DOHH2 (cell line): ENCODE data around the gene STX18.

ENCODE experiments used
- H3F3A ChIP-seq: fragments of 200-600 bp; sonication (generic), shearing (Covaris generic); 2 replicates; pipeline ENCODE4 v1.6.0; 2016; ENCODE audit warnings: antibody characterized with exemption, mild to moderate bottlenecking; ENCODE audit not compliant: control insufficient read depth, insufficient read depth
- H3K27ac ChIP-seq: fragments of 200-600 bp; sonication (generic); 2 replicates; pipeline ENCODE4 v1.5.1; 2014; ENCODE audit warnings: low read depth, mild to moderate bottlenecking, low read length, moderate library complexity
- H3K27me3 ChIP-seq: fragments of 200-600 bp; sonication (generic); 2 replicates; pipeline ENCODE4 v1.6.1; 2014; ENCODE audit warnings: mild to moderate bottlenecking, low read length, mixed read lengths; ENCODE audit not compliant: control insufficient read depth
- H3K36me3 ChIP-seq: fragments of 200-600 bp; sonication (generic); 2 replicates; pipeline ENCODE4 v1.6.1; 2014; ENCODE audit warnings: mild to moderate bottlenecking, low read length, moderate library complexity, mixed read lengths; ENCODE audit not compliant: control insufficient read depth
- H3K4me1 ChIP-seq: fragments of 200-600 bp; sonication (generic); 2 replicates; pipeline ENCODE4 v1.6.1; 2014; ENCODE audit warnings: mild to moderate bottlenecking, low read length, mixed read lengths; ENCODE audit not compliant: control insufficient read depth
- H3K4me2 ChIP-seq: fragments of 200-600 bp; sonication (generic); 2 replicates; pipeline ENCODE4 v1.6.0; 2014; ENCODE audit warnings: mild to moderate bottlenecking, low read length, moderate library complexity
- H3K4me3 ChIP-seq: fragments of 200-600 bp; sonication (generic); 2 replicates; pipeline ENCODE4 v1.5.1; 2014; ENCODE audit warnings: mild to moderate bottlenecking, low read length, mixed read lengths
- H3K79me2 ChIP-seq: fragments of 200-600 bp; sonication (generic); 2 replicates; pipeline ENCODE4 v1.6.1; 2014; ENCODE audit warnings: mild to moderate bottlenecking, low read length, mixed read lengths; ENCODE audit not compliant: control insufficient read depth
- H3K9me2 ChIP-seq: fragments of 200-600 bp; sonication (generic); replicated peaks from 2 replicates; pipeline ENCODE4 v1.6.1; 2014; ENCODE audit warnings: mild to moderate bottlenecking, low read length, mixed read lengths; ENCODE audit not compliant: control insufficient read depth
- H3K9me3 ChIP-seq: fragments of 200-600 bp; sonication (generic); 2 replicates; pipeline ENCODE4 v1.6.1; 2014; ENCODE audit warnings: antibody characterized with exemption, low read length, mixed read lengths; ENCODE audit not compliant: control insufficient read depth, insufficient read depth
- H4K20me1 ChIP-seq: fragments of 200-600 bp; sonication (generic); 2 replicates; pipeline ENCODE4 v1.6.0; 2014; ENCODE audit warnings: low read depth, mild to moderate bottlenecking, antibody characterized with exemption, low read length, moderate library complexity; ENCODE audit not compliant: control insufficient read depth, insufficient read depth
- EZH2phosphoT487 ChIP-seq: fragments of 200-600 bp; sonication (generic); IDR thresholded peaks from 2 replicates; pipeline ENCODE4 v1.6.1; 2017; ENCODE audit warnings: borderline replicate concordance, mild to moderate bottlenecking, antibody characterized with exemption, low read length, moderate library complexity, mixed read lengths
- TF ChIP-seq, protein P1 (sequence below): fragments of 200-600 bp; sonication (generic); IDR thresholded peaks from one replicate; pipeline ENCODE4 v1.5.1; 2014; ENCODE audit warnings: antibody characterized with exemption, mild to moderate bottlenecking, low read depth, low read length; ENCODE audit not compliant: poor library complexity, severe bottlenecking

Gene STX18

DNA sequence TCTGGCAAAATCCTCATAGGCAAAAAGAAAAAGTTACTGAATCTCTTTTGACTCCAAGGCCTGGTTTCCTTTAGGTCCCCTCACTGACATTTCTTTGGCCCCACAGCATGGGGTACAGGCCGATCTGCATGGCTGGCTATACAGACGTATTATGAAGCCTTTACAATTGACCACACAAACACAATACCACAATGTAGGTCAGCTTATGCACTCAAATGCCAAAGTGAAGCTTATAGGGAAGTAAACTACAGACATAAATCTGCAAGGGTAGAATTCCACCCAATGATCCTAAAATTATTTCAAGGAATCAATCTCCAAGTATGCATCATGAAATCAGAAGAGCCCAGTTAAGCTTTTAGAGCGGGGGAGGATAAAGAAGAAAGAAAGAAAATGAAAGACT, 20.7 kb downstream of the STX18 start:
- H3K9me2 ChIP-seq = no peaks in the 10 kb centered on the region
- no peak for TF ChIP-seq EZH2phosphoT487
- TF ChIP-seq, protein P1, sequence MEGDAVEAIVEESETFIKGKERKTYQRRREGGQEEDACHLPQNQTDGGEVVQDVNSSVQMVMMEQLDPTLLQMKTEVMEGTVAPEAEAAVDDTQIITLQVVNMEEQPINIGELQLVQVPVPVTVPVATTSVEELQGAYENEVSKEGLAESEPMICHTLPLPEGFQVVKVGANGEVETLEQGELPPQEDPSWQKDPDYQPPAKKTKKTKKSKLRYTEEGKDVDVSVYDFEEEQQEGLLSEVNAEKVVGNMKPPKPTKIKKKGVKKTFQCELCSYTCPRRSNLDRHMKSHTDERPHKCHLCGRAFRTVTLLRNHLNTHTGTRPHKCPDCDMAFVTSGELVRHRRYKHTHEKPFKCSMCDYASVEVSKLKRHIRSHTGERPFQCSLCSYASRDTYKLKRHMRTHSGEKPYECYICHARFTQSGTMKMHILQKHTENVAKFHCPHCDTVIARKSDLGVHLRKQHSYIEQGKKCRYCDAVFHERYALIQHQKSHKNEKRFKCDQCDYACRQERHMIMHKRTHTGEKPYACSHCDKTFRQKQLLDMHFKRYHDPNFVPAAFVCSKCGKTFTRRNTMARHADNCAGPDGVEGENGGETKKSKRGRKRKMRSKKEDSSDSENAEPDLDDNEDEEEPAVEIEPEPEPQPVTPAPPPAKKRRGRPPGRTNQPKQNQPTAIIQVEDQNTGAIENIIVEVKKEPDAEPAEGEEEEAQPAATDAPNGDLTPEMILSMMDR = no peak

DNA sequence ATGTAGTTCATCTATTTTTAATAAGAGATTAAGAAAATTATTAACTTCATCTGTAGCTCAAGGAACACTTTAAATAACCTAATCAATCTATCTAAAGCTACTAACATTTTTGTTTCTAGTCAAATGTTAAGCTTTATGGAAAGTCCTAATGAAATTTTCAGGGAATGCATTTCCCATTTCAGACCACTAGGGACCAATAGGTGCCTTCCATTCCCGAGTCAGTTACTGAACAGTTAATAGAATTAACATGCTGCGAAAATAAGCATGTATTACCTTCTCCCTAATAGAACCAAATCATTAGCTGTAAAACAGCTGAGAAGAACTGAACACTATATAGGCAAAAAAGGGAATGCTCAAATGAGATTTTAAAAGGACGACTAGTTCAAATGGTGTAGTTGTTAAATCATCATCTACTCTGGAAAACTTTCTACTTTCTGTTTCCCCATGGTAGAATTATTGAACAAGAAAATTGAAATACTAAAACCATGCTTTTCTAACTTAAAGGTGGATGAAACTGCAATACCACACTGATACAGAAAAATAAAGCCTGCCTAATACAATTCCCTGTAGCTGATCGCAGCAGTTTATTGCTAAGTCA, 22.5 kb downstream of the STX18 start:
- peaks cover 82% of the 10 kb centered on the region for H3K79me2 ChIP-seq
- H3K27ac ChIP-seq = no peak overlapping the region
- H3K4me2 ChIP-seq = no peak overlapping the region
- peaks cover 13% of the 10 kb centered on the region for H3K4me1 ChIP-seq
- H3F3A ChIP-seq = no peaks in the 10 kb centered on the region
- peaks cover 9% of the 10 kb centered on the region for H4K20me1 ChIP-seq
- H3K36me3 ChIP-seq = no peaks in the 10 kb centered on the region
- TF ChIP-seq, protein P1 = peak; percentile 39
- TF ChIP-seq EZH2phosphoT487 = no peak
- no peak overlapping the region for H3K4me3 ChIP-seq
- H3K9me3 ChIP-seq = no peaks in the 10 kb centered on the region
- no peaks in the 10 kb centered on the region for H3K27me3 ChIP-seq
- no peaks in the 10 kb centered on the region for H3K9me2 ChIP-seq

More for the DNA sequence above, 20.7 kb downstream of the STX18 start:
- H3K27me3 ChIP-seq = no peaks in the 10 kb centered on the region
- H3K27ac ChIP-seq = no peak overlapping the region
- peaks cover 9% of the 10 kb centered on the region for H4K20me1 ChIP-seq
- no peaks in the 10 kb centered on the region for H3K36me3 ChIP-seq
- no peak overlapping the region for H3K4me3 ChIP-seq
- no peaks in the 10 kb centered on the region for H3F3A ChIP-seq
- no peak overlapping the region for H3K4me2 ChIP-seq
- peaks cover 82% of the 10 kb centered on the region for H3K79me2 ChIP-seq
- H3K9me3 ChIP-seq = no peaks in the 10 kb centered on the region
- peaks cover 27% of the 10 kb centered on the region for H3K4me1 ChIP-seq

DNA sequence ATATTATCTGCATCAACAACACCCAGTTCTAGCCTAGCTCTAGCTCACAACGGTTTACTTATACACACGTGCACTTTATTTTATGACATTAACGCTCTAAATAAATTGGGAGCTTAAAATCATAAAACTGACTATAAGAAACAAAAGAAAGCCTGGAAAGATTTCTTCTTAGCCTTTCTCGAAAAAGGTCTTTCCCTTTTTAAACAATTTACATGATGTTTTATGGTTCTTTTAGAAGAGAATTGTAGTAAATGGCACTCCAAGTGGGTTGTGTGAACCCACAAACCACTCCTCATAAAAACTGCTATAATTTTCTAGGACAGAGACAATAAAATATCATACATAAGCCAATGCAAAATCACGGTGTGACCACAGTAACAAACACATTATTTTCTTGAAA, 23.1 kb downstream of the STX18 start:
- Histone ChIP-seq H3K4me1 (peaks cover 7% of the 10 kb centered on the region), H3K9me2 (no peaks in the 10 kb centered on the region), H3K9me3 (no peaks in the 10 kb centered on the region), H3K36me3 (no peaks in the 10 kb centered on the region), H3K79me2 (peaks cover 81% of the 10 kb centered on the region), H3K27ac (no peak overlapping the region), H4K20me1 (peaks cover 4% of the 10 kb centered on the region), H3F3A (no peaks in the 10 kb centered on the region), H3K4me2 (no peak overlapping the region), H3K4me3 (no peak overlapping the region), H3K27me3 (no peaks in the 10 kb centered on the region)
- no peak for TF ChIP-seq EZH2phosphoT487
- TF ChIP-seq, protein P1 = no peak
